GM23248 (cell line): ENCODE measurements around the gene UBE2I. TPM values are rescaled to one million over a fixed set of nuclear protein-coding genes. Genes with fewer than 3 reads are reported as not detected.

Source experiments
- DNase-seq: peaks from one replicate; pipeline ENCODE4 v3.0.0-alpha.2; 2015
- H2AFZ ChIP-seq: fragments of 200-600 bp; sonication (generic); 2 replicates; pipeline ENCODE4 v1.6.1; 2016; ENCODE audit warnings: antibody characterized with exemption
- H3F3A ChIP-seq: fragments of 200-600 bp; sonication (generic); 2 replicates; pipeline ENCODE4 v1.6.1; 2016; ENCODE audit warnings: mild to moderate bottlenecking, antibody characterized with exemption, mixed run types; ENCODE audit not compliant: insufficient read depth
- H3K27ac ChIP-seq: fragments of 200-600 bp; sonication (generic); 2 replicates; pipeline ENCODE4 v1.5.1; 2016; ENCODE audit warnings: mild to moderate bottlenecking
- H3K27me3 ChIP-seq: fragments of 200-600 bp; sonication (generic); replicated peaks from 2 replicates; pipeline ENCODE4 v1.6.1; 2016; ENCODE audit warnings: mild to moderate bottlenecking; ENCODE audit not compliant: insufficient read depth
- H3K36me3 ChIP-seq: fragments of 200-600 bp; sonication (generic); 2 replicates; pipeline ENCODE4 v1.6.1; 2016; ENCODE audit warnings: low read depth, mild to moderate bottlenecking
- H3K4me1 ChIP-seq: fragments of 200-600 bp; sonication (generic); 2 replicates; pipeline ENCODE4 v1.6.1; 2016; ENCODE audit warnings: mild to moderate bottlenecking; ENCODE audit not compliant: insufficient read depth
- H3K4me2 ChIP-seq: fragments of 200-600 bp; sonication (generic); one replicate; pipeline ENCODE4 v1.6.1; 2016; ENCODE audit warnings: mild to moderate bottlenecking; ENCODE audit not compliant: unreplicated experiment
- H3K4me3 ChIP-seq: fragments of 200-600 bp; sonication (generic); 2 replicates; pipeline ENCODE4 v1.5.1; 2016; ENCODE audit warnings: mild to moderate bottlenecking
- H3K79me2 ChIP-seq: fragments of 200-600 bp; sonication (generic); 2 replicates; pipeline ENCODE4 v1.6.1; 2016; ENCODE audit warnings: mild to moderate bottlenecking; ENCODE audit not compliant: insufficient read depth
- H3K9ac ChIP-seq: fragments of 200-600 bp; sonication (generic); 2 replicates; pipeline ENCODE4 v1.6.1; 2016; ENCODE audit warnings: mild to moderate bottlenecking
- H3K9me2 ChIP-seq: fragments of 200-600 bp; sonication (generic); 2 replicates; pipeline ENCODE4 v1.6.1; 2016; ENCODE audit warnings: mixed run types, mild to moderate bottlenecking, moderate library complexity; ENCODE audit not compliant: insufficient read depth
- H3K9me3 ChIP-seq: fragments of 200-600 bp; sonication (generic); one replicate; pipeline ENCODE4 v1.6.1; 2017; ENCODE audit warnings: low read depth
- H4K20me1 ChIP-seq: fragments of 200-600 bp; sonication (generic); 2 replicates; pipeline ENCODE4 v1.6.0; 2016; ENCODE audit not compliant: insufficient read depth
- EZH2 ChIP-seq: fragments of 200-600 bp; sonication (generic); IDR thresholded peaks from 2 replicates; pipeline ENCODE4 v1.6.1; 2018; ENCODE audit warnings: antibody characterized with exemption, mild to moderate bottlenecking; ENCODE audit not compliant: insufficient read depth, poor library complexity, severe bottlenecking
- EZH2phosphoT487 ChIP-seq: fragments of 200-600 bp; sonication (generic); IDR thresholded peaks from 2 replicates; pipeline ENCODE4 v1.6.1; 2018; ENCODE audit warnings: antibody characterized with exemption, moderate library complexity, mild to moderate bottlenecking, low read depth; ENCODE audit not compliant: insufficient read depth
- WGBS, 2 experiments: methylation state at CpG; one replicate each; pipeline ENCODE4 v1.1.6; 2015 to 2017; ENCODE audit warnings: low lambda C conversion rate in 2 of 2, low coverage in 1 of 2; ENCODE audit errors: missing lambda C conversion rate in 2 of 2; 5-methylcytosine and 5-hydroxymethylcytosine counted together
- in situ Hi-C: fragments of 300-500 bp; cut with MboI; formaldehyde crosslinking; loops from 2 replicates; pipeline ENCODE4 v1.15.0; 2020
- polyA plus RNA-seq: library from polyadenylated mRNA; unstranded; fragments of >200 nt; fragmentation: Nextera tagmentation; extraction: Ambion mirVana; gene quantifications from 2 replicates; pipeline ENCODE4 v1.2.1, GENCODE V29; 2016
- total RNA-seq: library from RNA; depleted of rRNA; stranded (reverse); fragments of >200 nt; shearing (Covaris generic); gene quantifications from 2 replicates; pipeline ENCODE4 v1.2.3, GENCODE V29; 2014

The UBE2I gene
- total and polyA plus RNA-seq, 2 experiments from 2014 or later, result 77.7 to 134 TPM

DNA sequence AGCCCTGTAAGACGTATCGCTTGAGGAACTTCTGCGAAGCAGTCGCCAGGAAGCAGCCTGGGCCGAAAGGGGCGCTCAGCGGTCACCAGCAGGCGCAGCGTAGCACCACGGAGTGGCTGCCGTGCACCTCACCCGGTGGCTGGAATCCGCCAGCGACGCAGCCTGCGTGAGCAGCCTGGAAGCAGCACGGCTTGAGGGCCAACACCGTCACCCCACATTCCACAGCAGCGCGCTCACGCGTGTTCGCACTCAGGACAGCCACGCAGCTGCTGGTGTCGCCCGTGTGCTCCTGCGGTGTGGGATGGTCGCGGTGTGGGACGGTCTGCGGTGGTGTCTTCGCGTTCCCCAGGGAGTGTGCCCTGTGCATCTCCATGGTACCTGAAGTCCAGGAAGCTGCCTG, 9.6 kb downstream of the UBE2I start:
- Histone ChIP-seq H4K20me1 (no peaks in the 10 kb centered on the region), H3K36me3 (peaks cover 23% of the 10 kb centered on the region)
- WGBS, 2 experiments, result 94 to 95% methylated on average over 33 of the region's 33 CpGs

DNA sequence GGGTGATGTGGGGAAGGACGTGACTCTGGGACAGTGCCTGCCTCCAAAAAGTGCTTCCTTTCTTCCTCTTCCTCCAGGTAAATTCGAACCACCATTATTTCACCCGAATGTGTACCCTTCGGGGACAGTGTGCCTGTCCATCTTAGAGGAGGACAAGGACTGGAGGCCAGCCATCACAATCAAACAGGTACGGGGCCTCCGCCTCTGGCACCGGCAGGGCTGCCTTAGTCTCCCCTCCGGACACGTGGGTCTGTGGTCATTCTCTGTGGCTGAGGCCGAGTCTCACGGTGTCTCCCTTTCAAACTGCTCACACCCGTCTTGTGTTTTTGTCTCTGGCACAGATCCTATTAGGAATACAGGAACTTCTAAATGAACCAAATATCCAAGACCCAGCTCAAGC, 10.7 kb downstream of the UBE2I start:
- no peaks in the 10 kb centered on the region for H4K20me1 ChIP-seq
- H3K9me3 ChIP-seq, result no peaks in the 10 kb centered on the region
- H3K36me3 ChIP-seq, result peaks cover 23% of the 10 kb centered on the region
- H3F3A ChIP-seq, result no peaks in the 10 kb centered on the region
- H3K27me3 ChIP-seq, result no peaks in the 10 kb centered on the region
- TF ChIP-seq EZH2phosphoT487, result no peak
- no peak for TF ChIP-seq EZH2
- H3K4me2 ChIP-seq, result no peak overlapping the region
- H3K27ac ChIP-seq, result no peak overlapping the region
- in situ Hi-C loops, result no loop called here
- H3K4me1 ChIP-seq, result no peaks in the 10 kb centered on the region
- no peak overlapping the region for H3K4me3 ChIP-seq
- DNase-seq, result no peak
- no peaks in the 10 kb centered on the region for H3K9me2 ChIP-seq
- H2AFZ ChIP-seq, result no peak overlapping the region
- WGBS, 2 experiments, result 90% methylated on average over 12 of the region's 12 CpGs
- H3K79me2 ChIP-seq, result peaks cover 53% of the 10 kb centered on the region
- H3K9ac ChIP-seq, result no peak overlapping the region

More for the DNA sequence above, 9.6 kb downstream of the UBE2I start:
- Histone ChIP-seq H3K27ac (no peak overlapping the region), H3K9me3 (no peaks in the 10 kb centered on the region), H3K4me1 (no peaks in the 10 kb centered on the region), H2AFZ (no peak overlapping the region), H3K9me2 (no peaks in the 10 kb centered on the region), H3K79me2 (peaks cover 64% of the 10 kb centered on the region), H3K4me2 (no peak overlapping the region), H3K9ac (no peak overlapping the region), H3F3A (no peaks in the 10 kb centered on the region), H3K4me3 (no peak overlapping the region), H3K27me3 (no peaks in the 10 kb centered on the region)
- in situ Hi-C loops, result no loop called here
- TF ChIP-seq EZH2phosphoT487, result no peak
- TF ChIP-seq EZH2, result no peak
- DNase-seq, result no peak

DNA sequence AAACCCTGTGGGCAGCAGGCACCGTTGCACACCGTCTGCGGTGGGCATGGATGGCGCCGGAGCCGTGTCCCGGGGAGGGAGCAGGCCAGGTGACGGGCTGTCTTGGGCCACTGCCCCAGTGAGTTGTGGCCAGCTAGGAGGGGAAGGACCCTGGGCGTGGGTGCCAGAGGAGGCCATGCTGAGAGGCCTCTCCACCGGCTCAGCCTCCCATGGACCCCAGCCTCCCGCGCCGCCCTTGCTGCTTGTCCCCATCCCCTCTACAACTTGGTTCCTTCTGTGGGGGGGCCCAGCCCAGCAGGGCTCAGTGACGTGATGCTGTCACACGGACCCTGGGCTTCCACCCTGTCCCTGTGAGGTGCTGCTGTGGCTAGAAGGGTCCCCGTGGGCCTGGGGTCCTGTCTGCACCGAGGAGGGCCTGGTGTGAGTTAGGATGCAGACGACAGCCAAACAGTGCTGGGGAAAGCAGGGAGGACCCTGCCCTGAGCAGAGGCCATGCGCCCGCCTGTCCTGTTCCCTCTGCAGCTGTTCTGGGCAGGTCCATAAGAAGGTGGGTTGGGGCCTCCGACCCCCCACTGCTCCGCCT, 11.3 kb downstream of the UBE2I start:
- DNase-seq, result no peak
- Histone ChIP-seq H3K9ac (no peak overlapping the region), H4K20me1 (no peaks in the 10 kb centered on the region), H3K9me3 (no peaks in the 10 kb centered on the region), H3K27me3 (no peaks in the 10 kb centered on the region), H3K27ac (no peak overlapping the region), H3F3A (no peaks in the 10 kb centered on the region), H3K4me2 (no peak overlapping the region), H3K4me3 (no peak overlapping the region), H3K4me1 (no peaks in the 10 kb centered on the region), H3K9me2 (no peaks in the 10 kb centered on the region), H2AFZ (no peak overlapping the region), H3K36me3 (peaks cover 23% of the 10 kb centered on the region), H3K79me2 (peaks cover 46% of the 10 kb centered on the region)
- TF ChIP-seq EZH2phosphoT487 (no peak), EZH2 (no peak)
- in situ Hi-C loops, result no loop called here
- WGBS, 2 experiments, result 81 to 82% methylated on average over 18 to 21 of the region's 22 CpGs

DNA sequence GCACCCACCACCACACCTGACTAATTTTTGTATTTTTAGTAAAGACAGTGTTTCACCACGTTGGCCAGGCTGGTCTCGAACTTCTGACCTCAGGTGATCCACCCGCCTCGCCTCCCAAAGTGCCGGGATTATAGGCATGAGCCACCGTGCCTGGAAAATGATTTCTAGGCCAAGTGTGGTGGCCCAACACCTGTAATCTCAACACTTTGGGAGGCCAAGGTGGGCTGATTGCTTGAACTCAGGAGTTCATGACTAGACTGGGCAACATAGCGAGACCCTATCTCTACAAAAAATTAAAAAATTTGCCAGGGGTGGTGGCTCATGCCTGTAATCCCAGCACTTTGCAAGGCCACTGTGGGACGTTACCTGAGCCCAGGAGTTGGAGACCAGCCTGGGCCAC, 13.0 kb downstream of the UBE2I start:
- in situ Hi-C loops, result no loop called here
- Histone ChIP-seq H3K36me3 (peaks cover 9% of the 10 kb centered on the region), H3K79me2 (peaks cover 30% of the 10 kb centered on the region), H3K27me3 (no peaks in the 10 kb centered on the region), H2AFZ (no peak overlapping the region), H3K4me3 (no peak overlapping the region), H4K20me1 (no peaks in the 10 kb centered on the region), H3K4me2 (no peak overlapping the region), H3K27ac (no peak overlapping the region), H3K9me3 (no peaks in the 10 kb centered on the region), H3K4me1 (no peaks in the 10 kb centered on the region), H3K9me2 (no peaks in the 10 kb centered on the region), H3K9ac (no peak overlapping the region), H3F3A (no peaks in the 10 kb centered on the region)
- no peak for TF ChIP-seq EZH2phosphoT487
- no peak for DNase-seq
- 94 to 97% methylated on average over 8 of the region's 8 CpGs for WGBS, 2 experiments
